GM18520 (cell line): ENCODE results near the gene VRK1.

Experiments
- ATAC-seq: cut with Tn5 transposase; IDR thresholded peaks from one replicate; pipeline ENCODE4 v1.9.1; 2021; ENCODE audit not compliant: unreplicated experiment

Gene VRK1

DNA sequence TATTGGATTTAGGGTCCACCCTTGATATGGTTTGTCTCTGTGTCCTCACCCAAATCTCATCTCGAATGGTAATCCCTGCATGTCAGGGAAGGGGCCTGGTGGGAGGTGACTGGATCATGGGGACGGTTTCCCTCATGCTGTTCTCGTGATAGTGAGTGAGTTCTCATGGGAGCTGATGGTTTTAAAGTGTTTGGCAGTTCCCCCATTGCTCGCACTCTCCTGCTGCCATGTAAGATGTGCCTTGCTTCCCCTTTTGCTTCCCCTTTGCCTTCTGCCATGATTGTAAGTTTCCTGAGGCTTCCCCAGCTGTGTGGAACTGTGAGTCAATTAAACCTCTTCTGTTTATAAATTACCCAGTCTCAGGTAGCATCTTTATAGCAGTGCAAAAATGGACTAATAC lies 118.3 kb downstream of the VRK1 start:
- ATAC-seq = no peak

- ATAC-seq = no peak
Measured at GRCh38 chr14:96916751-96917150, 119.6 kb downstream of the VRK1 start.

DNA sequence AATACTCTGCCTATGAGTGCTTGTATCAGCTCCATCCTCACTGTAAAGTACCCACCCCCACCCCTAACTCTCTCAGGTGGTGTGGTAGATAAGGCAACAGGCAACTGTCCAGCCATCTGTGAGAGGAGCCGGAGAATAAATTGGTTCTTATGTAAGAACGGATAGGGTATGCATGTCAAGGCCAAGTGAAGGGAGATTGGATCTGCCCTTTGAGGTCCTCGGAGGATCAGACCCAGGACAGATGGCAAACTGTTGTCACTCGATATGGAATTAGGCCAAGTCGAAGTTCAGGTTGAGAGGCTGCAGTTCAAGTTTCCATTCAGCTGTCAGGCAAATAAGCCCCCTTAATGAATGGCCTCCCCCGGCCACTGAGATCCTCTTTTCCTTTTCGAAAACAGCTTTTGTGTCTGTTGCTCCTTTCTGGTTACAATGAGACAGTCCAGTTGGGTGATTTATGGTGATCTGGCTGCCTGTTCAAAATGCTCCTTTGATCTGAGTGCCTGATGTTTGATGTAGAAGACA lies 120.3 kb downstream of the VRK1 start:
- no peak for ATAC-seq

GRCh38 chr14:96920023-96920422 lies 122.8 kb downstream of the VRK1 start:
- no peak for ATAC-seq

DNA sequence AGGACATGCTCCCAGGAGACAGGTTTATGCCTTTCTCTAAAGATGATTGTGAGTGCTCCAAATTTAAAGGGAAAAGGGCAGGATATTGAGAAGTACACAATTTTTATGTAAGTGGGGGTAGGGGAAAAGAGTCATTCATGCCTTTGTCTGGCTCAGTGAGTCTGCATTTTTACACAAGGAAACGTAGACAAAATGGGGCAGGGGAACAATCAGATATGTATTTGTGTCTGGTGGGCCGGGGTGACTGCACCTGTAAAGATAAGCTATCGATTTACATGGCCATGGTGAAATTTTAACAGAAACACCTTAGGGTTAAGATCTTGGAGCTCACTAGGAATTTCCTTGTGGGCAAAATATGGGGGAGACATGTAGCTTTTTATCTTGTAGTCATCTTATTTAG lies 123.6 kb downstream of the VRK1 start:
- no peak for ATAC-seq

GRCh38 chr14:96922986-96923385 lies 125.8 kb downstream of the VRK1 start:
- ATAC-seq = no peak

DNA sequence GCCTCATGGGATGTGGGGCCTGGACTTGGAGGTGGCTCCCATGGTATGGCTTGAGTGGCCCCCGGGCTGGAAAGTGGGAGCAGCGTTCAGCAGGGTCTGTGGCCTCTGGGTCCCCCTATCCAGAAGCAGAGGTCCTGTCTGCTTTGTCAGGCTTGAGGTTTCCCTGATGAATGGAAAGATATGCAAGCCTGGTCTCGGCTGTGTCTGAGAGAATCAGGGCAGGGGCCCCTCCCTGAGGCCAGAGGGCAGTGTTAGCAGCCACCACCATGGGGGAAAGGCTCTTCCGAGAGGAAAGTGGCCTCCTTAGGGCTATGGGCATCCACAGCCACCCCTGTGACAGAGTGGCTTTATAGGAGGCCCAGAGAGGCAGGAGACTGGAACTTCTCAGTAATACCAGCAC lies 128.2 kb downstream of the VRK1 start:
- ATAC-seq = no peak

- ATAC-seq = no peak
Measured at GRCh38 chr14:96926001-96926400, 128.8 kb downstream of the VRK1 start.

DNA sequence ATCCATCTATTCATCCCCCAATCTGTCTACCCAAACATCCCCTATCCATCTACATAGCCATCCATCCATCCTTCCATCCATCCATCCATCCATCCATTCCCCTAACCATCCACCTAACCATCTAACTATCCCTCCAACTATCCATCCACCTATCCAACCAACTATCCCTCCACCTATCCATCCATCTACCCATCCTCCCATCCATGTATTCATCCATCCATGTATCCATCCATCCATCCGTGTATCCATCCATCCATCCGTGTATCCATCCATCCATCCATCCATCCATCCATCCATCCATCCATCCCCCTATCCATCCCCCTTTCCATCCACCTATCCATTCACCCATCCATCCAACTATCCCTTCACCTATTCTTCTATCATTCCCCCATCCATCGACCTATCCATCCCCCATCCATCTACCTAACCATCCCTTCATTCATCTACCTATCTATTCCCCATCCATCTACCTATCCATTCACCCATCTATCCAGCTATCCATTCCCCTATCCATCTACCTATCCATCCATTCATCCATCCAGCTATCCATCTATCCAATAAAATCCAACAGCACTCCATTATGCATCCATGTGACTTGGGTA lies 131.7 kb downstream of the VRK1 start:
- ATAC-seq = no peak

- no peak for ATAC-seq
Measured at GRCh38 chr14:96929950-96930349, 132.8 kb downstream of the VRK1 start.

DNA sequence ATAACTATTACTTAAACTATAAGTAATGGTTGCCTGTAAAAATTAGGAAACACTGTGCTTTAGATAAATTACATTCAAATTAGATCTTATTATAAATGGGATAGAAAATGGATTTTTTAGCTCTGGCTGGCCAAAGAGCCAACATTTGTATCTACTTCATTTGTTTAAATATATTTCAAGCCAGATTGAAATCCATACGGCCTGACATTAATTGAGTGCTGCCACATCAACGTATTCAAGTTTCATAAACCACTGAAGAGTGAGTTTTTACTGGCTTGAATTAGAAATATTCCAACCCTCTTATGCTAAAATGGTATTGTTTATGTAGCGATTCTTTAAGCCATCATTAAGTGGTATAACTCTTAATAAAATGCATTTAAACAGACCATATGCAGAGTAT lies 133.3 kb downstream of the VRK1 start:
- ATAC-seq = no peak
